EL (cell line): Measurements from ENCODE around the gene ATP2B2.

Source experiments
- DNase-seq: peaks from one replicate; pipeline ENCODE4 v3.0.0-alpha.2; 2016

Gene ATP2B2

GRCh38 chr3:10528046-10528445 lies 22.7 kb upstream of the ATP2B2 start:
- no peak for DNase-seq

GRCh38 chr3:10527295-10528001 lies 22.1 kb upstream of the ATP2B2 start:
- no peak for DNase-seq

GRCh38 chr3:10526366-10526765 lies 21.0 kb upstream of the ATP2B2 start:
- DNase-seq: no peak

GRCh38 chr3:10524799-10525301 lies 19.5 kb upstream of the ATP2B2 start:
- no peak for DNase-seq

- no peak for DNase-seq
These were observed 18.9 kb upstream of the ATP2B2 start for GRCh38 chr3:10524270-10524669.

GRCh38 chr3:10523561-10523960 lies 18.2 kb upstream of the ATP2B2 start:
- DNase-seq: no peak

- no peak for DNase-seq
These were observed 17.4 kb upstream of the ATP2B2 start for GRCh38 chr3:10522646-10523303.

GRCh38 chr3:10521772-10522441 lies 16.5 kb upstream of the ATP2B2 start:
- no peak for DNase-seq

GRCh38 chr3:10520072-10520471 lies 14.7 kb upstream of the ATP2B2 start:
- DNase-seq: no peak

- no peak for DNase-seq
These were observed 13.8 kb upstream of the ATP2B2 start for GRCh38 chr3:10519236-10519635.

- peak; percentile 71 for DNase-seq
These were observed 13.2 kb upstream of the ATP2B2 start for GRCh38 chr3:10518506-10519150.

- DNase-seq: no peak
These were observed 12.2 kb upstream of the ATP2B2 start for GRCh38 chr3:10517627-10518026.

- no peak for DNase-seq
These were observed 11.4 kb upstream of the ATP2B2 start for GRCh38 chr3:10516544-10517452.

GRCh38 chr3:10515884-10516495 lies 10.6 kb upstream of the ATP2B2 start:
- no peak for DNase-seq

- no peak for DNase-seq
These were observed 10.0 kb upstream of the ATP2B2 start for GRCh38 chr3:10515396-10515795.

GRCh38 chr3:10514407-10515069 lies 9.2 kb upstream of the ATP2B2 start:
- no peak for DNase-seq

- DNase-seq: no peak
These were observed 7.9 kb upstream of the ATP2B2 start for GRCh38 chr3:10513306-10513705.

GRCh38 chr3:10512687-10513086 lies 7.3 kb upstream of the ATP2B2 start:
- no peak for DNase-seq

GRCh38 chr3:10511809-10512494 lies 6.6 kb upstream of the ATP2B2 start:
- DNase-seq: peak; percentile 79

- no peak for DNase-seq
These were observed 5.5 kb upstream of the ATP2B2 start for GRCh38 chr3:10510743-10511432.
